Measurements from ENCODE around the gene TARDBP. TPM values are rescaled to one million over a fixed set of nuclear protein-coding genes. Genes with fewer than 3 reads are reported as not detected.
A peak's percentile ranks its signal among the peaks of the same experiment; 100 is the strongest.
"Not testable (repeated sequence)": the region's sequence is repeated elsewhere in the genome, so short reads cannot be mapped to it uniquely, and the experiment has no call there.

Gene TARDBP
- polyA plus RNA-seq, 1 experiment, result 55.5 TPM

DNA sequence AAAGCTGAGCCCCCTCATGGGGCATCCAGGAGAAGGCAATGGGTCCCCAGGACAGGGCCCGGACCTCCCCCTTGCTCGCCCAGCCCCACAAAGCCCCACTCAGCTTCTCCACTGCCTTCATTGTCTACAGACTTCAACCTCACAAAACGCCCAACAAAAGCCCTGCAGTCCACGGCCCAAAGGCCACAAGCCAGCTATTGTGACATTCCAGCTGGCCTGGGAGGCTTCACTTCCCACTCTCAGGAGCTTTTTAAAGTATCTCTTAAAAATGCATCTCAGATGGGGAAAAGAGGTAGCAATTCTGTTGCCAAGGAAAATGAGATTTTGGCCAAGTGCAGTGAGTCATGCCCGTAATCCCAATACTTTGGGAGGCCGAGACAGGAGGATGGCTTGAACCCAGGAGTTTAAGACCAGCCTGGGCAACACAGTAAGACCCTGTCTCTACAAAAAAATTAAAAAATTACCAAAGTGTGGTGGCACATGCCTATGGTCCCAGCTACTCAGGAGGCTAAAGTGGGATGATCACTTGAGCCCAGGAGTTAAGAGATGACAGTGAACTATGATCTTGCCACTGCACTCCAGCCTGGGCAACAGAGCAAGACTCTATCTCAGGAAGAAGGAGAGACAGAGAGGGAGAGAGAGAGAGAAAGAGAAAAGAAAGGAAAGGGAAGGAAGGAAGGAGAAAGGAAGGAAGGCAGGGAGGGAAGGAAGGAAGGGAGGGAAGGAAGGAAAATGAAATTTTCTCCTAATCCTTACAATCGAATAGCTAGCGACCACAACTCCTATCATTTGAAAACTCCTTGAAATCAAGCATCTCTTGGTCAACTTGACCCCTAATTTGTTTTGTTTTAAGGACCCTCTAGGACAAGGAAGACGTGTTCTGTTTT is 31.4 kb upstream of the TARDBP start:
- H3K27me3 ChIP-seq (ENCODE audit: control insufficient read depth, insufficient read depth, low read length), result peaks cover 2% of the 10 kb centered on the region; the same call in 1 of the 2 replicates
- DNase-seq (ENCODE audit: low read depth), result peak; percentile 62
- no peak overlapping the region for H3K4me3 ChIP-seq (ENCODE audit: low read depth, low read length)
- H3K36me3 ChIP-seq (ENCODE audit: control insufficient read depth, insufficient read depth, low read length), result no peaks in the 10 kb centered on the region
- POLR2A ChIA-PET, result no interaction called here
- CTCF ChIA-PET, result interaction anchor here (1.0 to 1.2 kb wide), 2 partner anchors 13 to 39 kb away, joined by 3 read pairs; no protein-coding TSS in a partner anchor
- TF ChIP-seq, protein P1, sequence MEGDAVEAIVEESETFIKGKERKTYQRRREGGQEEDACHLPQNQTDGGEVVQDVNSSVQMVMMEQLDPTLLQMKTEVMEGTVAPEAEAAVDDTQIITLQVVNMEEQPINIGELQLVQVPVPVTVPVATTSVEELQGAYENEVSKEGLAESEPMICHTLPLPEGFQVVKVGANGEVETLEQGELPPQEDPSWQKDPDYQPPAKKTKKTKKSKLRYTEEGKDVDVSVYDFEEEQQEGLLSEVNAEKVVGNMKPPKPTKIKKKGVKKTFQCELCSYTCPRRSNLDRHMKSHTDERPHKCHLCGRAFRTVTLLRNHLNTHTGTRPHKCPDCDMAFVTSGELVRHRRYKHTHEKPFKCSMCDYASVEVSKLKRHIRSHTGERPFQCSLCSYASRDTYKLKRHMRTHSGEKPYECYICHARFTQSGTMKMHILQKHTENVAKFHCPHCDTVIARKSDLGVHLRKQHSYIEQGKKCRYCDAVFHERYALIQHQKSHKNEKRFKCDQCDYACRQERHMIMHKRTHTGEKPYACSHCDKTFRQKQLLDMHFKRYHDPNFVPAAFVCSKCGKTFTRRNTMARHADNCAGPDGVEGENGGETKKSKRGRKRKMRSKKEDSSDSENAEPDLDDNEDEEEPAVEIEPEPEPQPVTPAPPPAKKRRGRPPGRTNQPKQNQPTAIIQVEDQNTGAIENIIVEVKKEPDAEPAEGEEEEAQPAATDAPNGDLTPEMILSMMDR (IDR thresholded peaks at IDR 0.05; ENCODE audit: insufficient read depth, low read depth, low read length), result no peak

DNA sequence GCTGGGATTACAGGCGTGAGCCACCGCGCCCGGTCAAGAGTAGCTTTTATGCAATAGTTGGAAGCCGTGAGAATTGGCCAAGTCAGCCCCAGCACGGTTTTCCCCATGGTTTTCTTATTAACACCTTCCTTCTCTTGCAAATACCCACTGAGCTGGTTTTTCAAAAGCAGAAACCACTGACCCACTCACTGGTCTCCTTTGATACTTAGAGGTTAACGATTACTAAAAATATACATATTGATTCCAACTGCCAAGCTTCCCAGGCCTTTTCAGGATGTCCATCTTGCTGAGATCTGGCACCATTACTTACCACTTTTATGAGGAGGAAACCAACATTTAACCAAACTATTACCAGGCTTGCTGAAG is 25.9 kb upstream of the TARDBP start:
- ChIA-PET POLR2A (no interaction called here), CTCF (interaction anchor here (1.2 kb wide), 1 partner anchor 479 kb away, joined by 4 read pairs; no protein-coding TSS in a partner anchor)
- no peak for DNase-seq (ENCODE audit: low read depth)
- Histone ChIP-seq H3K27me3 (ENCODE audit: control insufficient read depth, insufficient read depth, low read length) (peaks cover 3% of the 10 kb centered on the region), H3K4me3 (ENCODE audit: low read depth, low read length) (no peak overlapping the region), H3K36me3 (ENCODE audit: control insufficient read depth, insufficient read depth, low read length) (no peaks in the 10 kb centered on the region)
- TF ChIP-seq, protein P1 (IDR thresholded peaks at IDR 0.05; ENCODE audit: insufficient read depth, low read depth, low read length), result no peak

DNA sequence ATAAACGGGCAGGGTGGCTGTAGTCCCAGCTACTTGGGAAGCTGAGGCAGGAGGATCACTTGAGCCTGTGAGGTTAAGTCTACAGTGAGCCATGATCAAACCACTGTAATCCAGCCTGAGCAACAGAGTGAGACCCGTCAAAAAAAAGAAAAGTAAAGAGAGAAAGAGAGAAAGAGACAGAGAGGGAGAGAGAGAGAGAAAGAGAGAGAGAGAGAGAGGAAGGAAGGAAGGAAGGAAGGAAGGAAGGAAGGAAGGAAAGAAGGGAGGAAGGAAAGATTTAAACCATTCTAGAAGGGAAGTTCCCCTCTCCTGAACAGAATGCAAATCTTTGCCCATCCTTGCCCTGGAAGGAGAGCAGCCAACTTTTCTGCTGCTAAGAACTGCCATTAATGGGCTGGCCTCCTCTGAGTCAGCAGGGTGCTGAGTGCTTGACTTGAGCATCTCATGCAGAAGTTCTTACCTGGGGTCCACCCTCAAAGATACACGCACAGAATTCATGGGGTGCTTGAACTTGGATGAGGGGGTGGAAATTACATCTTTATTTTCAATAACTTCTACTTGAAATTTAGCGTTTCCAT is 24.5 kb upstream of the TARDBP start:
- POLR2A ChIA-PET, result no interaction called here
- CTCF ChIA-PET, result no interaction called here
- TF ChIP-seq, protein P1 (IDR thresholded peaks at IDR 0.05; ENCODE audit: insufficient read depth, low read depth, low read length), result no peak

DNA sequence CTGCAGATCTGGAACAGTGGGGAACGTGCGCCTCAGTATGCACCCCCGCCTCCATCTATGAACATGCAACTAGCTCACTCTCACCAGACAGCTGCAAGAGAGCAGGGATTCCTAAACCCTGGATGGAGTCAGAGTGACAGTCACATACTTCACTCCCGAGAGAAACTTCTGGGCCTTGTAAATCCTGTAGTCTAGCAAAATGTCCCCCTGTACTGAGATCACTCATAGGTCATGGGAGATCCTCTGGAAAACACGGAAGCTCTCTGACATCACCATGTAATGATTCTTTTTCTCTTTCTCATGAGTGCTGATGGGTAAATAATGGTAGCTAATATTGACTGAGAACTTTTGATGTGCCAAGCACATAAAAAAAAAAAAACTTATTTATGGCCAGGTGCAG is 23.4 kb upstream of the TARDBP start:
- POLR2A ChIA-PET, result no interaction called here
- CTCF ChIA-PET, result no interaction called here
- no peak overlapping the region for H3K4me3 ChIP-seq (ENCODE audit: low read depth, low read length)
- DNase-seq (ENCODE audit: low read depth), result no peak
- TF ChIP-seq, protein P1 (IDR thresholded peaks at IDR 0.05; ENCODE audit: insufficient read depth, low read depth, low read length), result no peak
- H3K27me3 ChIP-seq (ENCODE audit: control insufficient read depth, insufficient read depth, low read length), result peaks cover 3% of the 10 kb centered on the region
- H3K36me3 ChIP-seq (ENCODE audit: control insufficient read depth, insufficient read depth, low read length), result no peaks in the 10 kb centered on the region

More for the DNA sequence above, 24.5 kb upstream of the TARDBP start:
- H3K27me3 ChIP-seq (ENCODE audit: control insufficient read depth, insufficient read depth, low read length), result peaks cover 3% of the 10 kb centered on the region
- DNase-seq (ENCODE audit: low read depth), result no peak
- no peak overlapping the region for H3K4me3 ChIP-seq (ENCODE audit: low read depth, low read length)
- no peaks in the 10 kb centered on the region for H3K36me3 ChIP-seq (ENCODE audit: control insufficient read depth, insufficient read depth, low read length)

DNA sequence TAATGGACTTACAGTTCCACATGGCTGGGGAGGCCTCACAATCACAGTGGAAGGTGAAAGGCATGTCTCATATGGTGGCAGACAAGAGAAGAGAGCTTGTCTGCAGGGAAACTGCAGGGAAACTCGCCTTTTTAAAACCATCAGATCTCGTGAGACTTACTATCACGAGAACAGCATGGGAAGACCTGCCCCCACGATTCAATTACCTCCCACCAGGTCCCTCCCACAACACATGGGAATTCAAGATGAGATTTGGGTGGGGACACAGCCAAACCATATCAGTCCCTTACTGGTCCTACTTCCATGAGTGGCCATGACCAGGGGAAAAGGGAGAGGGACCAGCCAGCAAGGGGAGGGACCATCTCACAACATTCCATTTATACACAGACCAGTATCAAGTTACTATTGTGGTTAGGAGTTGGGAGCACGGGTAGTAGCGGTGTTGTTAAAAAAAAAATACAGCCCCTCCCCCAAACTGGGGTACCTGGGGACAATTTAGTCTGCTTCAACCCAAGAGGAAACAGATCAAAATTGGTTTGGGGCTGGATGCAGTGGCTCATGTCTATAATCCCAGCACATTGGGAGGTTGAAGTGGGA is 22.4 kb upstream of the TARDBP start:
- CTCF ChIA-PET, result interaction anchor here (0.6 kb wide), 1 partner anchor 483 kb away, joined by 3 read pairs; no protein-coding TSS in a partner anchor
- H3K27me3 ChIP-seq (ENCODE audit: control insufficient read depth, insufficient read depth, low read length); POLR2A ChIA-PET; H3K4me3 ChIP-seq (ENCODE audit: low read depth, low read length); H3K36me3 ChIP-seq (ENCODE audit: control insufficient read depth, insufficient read depth, low read length); DNase-seq (ENCODE audit: low read depth): not testable (repeated sequence)
